Fibroblast of lung (primary cell): Measurements from ENCODE around the gene OR11A1.

Experiments
- CTCF ChIP-seq, 2 donors: IDR thresholded peaks in 1 of 2; conservative IDR thresholded peaks in 1 of 2; 1 replicate in 1 of 2; 2 replicates in 1 of 2; pipeline ENCODE4 v1.5.1; 2011 to 2012; ENCODE audit warnings: low read length in 2 of 2, control low read depth in 1 of 2, inconsistent platforms in 1 of 2, low read depth in 1 of 2, mild to moderate bottlenecking in 1 of 2
- EZH2 ChIP-seq: IDR thresholded peaks from 2 replicates; pipeline ENCODE4 v1.5.1; 2012; ENCODE audit warnings: low read length, control low read depth, mild to moderate bottlenecking; ENCODE audit errors: missing control alignments

GRCh38 chr6:29466241-29466640, 9.4 kb upstream of the OR11A1 start:
- TF ChIP-seq CTCF (conservative IDR thresholded peaks at IDR 0.05 in 1 of 2, IDR thresholded peaks at IDR 0.05 in 1 of 2; ENCODE audit: low read depth in 1 of 2, low read length in 2 of 2) (no peak), EZH2 (no peak)
